DOHH2 (cell line): ENCODE results near the gene MYBPH.

Source experiments
- EZH2phosphoT487 ChIP-seq: fragments of 200-600 bp; sonication (generic); IDR thresholded peaks from 2 replicates; pipeline ENCODE4 v1.6.1; 2017; ENCODE audit warnings: borderline replicate concordance, mild to moderate bottlenecking, antibody characterized with exemption, low read length, moderate library complexity, mixed read lengths
- TF ChIP-seq, protein P1 (sequence below): fragments of 200-600 bp; sonication (generic); IDR thresholded peaks from one replicate; pipeline ENCODE4 v1.5.1; 2014; ENCODE audit warnings: antibody characterized with exemption, mild to moderate bottlenecking, low read depth, low read length; ENCODE audit not compliant: poor library complexity, severe bottlenecking

DNA sequence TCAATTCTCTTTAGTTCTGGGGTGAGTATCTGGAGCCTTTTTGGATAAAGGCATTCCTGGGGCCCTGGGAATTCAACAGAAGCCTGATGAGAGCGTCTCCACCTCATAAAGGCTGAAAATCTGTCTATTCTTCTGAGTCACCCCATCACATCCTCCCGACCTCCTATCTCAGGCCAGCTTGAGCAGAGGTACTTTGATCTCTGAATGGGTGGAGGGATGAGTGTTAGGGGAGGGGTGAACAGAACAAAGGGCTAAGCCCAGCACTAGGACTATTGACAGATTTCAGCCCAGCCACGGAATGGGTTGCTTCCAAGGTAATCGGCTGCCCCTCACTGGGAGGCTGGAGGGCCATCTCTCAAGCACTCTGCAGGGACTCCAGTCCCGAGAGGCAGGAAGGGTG lies 2.5 kb upstream of the MYBPH start:
- TF ChIP-seq, protein P1, sequence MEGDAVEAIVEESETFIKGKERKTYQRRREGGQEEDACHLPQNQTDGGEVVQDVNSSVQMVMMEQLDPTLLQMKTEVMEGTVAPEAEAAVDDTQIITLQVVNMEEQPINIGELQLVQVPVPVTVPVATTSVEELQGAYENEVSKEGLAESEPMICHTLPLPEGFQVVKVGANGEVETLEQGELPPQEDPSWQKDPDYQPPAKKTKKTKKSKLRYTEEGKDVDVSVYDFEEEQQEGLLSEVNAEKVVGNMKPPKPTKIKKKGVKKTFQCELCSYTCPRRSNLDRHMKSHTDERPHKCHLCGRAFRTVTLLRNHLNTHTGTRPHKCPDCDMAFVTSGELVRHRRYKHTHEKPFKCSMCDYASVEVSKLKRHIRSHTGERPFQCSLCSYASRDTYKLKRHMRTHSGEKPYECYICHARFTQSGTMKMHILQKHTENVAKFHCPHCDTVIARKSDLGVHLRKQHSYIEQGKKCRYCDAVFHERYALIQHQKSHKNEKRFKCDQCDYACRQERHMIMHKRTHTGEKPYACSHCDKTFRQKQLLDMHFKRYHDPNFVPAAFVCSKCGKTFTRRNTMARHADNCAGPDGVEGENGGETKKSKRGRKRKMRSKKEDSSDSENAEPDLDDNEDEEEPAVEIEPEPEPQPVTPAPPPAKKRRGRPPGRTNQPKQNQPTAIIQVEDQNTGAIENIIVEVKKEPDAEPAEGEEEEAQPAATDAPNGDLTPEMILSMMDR, result no peak
- TF ChIP-seq EZH2phosphoT487, result no peak
